GM18520 (cell line): ENCODE measurements around the gene RPP38.

Experiments used
- ATAC-seq: cut with Tn5 transposase; IDR thresholded peaks from one replicate; pipeline ENCODE4 v1.9.1; 2021; ENCODE audit not compliant: unreplicated experiment

Gene RPP38

GRCh38 chr10:15149042-15149771 lies 52.1 kb downstream of the RPP38 start:
- no peak for ATAC-seq

GRCh38 chr10:15150563-15150962 lies 53.4 kb downstream of the RPP38 start:
- no peak for ATAC-seq

GRCh38 chr10:15152556-15152955 lies 55.4 kb downstream of the RPP38 start:
- no peak for ATAC-seq
